ENCODE data around the gene GPR55. TPM values are rescaled to one million over a fixed set of nuclear protein-coding genes. Genes with fewer than 3 reads are reported as not detected.

The GPR55 gene
- total and polyA plus RNA-seq, 2 donors (not counting 3 experiments of a cell fraction or from before 2014, with no cell fraction given) = not detected

DNA sequence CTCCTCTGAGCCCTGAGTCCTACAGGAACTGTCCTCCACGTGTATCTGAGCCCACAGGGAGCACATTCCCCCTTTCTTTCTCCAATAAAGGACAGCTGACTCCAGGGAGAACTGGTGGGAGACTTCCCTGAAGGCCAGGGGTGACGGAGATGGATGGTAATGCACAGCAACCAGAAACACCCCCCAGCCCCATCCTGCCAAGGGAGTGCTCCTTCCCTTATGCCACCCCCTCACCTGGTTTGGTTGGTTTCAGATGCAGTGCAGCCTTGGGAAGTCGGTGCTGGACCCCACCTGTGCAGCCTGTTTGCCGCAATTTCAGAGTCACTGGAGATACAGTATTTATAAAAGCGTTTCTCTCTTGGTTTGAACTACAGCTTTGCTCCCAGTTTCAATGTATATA is 24.0 kb downstream of the GPR55 start:
- no peak for TF ChIP-seq POLR2A (IDR thresholded peaks at IDR 0.05; ENCODE audit: low read depth, low read length)
- TF ChIP-seq, protein P1, sequence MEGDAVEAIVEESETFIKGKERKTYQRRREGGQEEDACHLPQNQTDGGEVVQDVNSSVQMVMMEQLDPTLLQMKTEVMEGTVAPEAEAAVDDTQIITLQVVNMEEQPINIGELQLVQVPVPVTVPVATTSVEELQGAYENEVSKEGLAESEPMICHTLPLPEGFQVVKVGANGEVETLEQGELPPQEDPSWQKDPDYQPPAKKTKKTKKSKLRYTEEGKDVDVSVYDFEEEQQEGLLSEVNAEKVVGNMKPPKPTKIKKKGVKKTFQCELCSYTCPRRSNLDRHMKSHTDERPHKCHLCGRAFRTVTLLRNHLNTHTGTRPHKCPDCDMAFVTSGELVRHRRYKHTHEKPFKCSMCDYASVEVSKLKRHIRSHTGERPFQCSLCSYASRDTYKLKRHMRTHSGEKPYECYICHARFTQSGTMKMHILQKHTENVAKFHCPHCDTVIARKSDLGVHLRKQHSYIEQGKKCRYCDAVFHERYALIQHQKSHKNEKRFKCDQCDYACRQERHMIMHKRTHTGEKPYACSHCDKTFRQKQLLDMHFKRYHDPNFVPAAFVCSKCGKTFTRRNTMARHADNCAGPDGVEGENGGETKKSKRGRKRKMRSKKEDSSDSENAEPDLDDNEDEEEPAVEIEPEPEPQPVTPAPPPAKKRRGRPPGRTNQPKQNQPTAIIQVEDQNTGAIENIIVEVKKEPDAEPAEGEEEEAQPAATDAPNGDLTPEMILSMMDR (IDR thresholded peaks at IDR 0.05; ENCODE audit: extremely low read depth in 1 of 2, insufficient read depth in 1 of 2, low read depth in 1 of 2, low read length in 2 of 2) = no peak
- TF ChIP-seq JUN (IDR thresholded peaks at IDR 0.05; ENCODE audit: borderline replicate concordance, insufficient read depth, insufficient read length, low read depth) = no peak
- no peak for TF ChIP-seq GATA2 (IDR thresholded peaks at IDR 0.05; ENCODE audit: insufficient read depth, insufficient read length, low read depth, low read length)
- TF ChIP-seq, protein P2, sequence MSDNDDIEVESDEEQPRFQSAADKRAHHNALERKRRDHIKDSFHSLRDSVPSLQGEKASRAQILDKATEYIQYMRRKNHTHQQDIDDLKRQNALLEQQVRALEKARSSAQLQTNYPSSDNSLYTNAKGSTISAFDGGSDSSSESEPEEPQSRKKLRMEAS (IDR thresholded peaks at IDR 0.05; ENCODE audit: insufficient read depth, insufficient read length) = no peak
- TF ChIP-seq EZH2 (IDR thresholded peaks at IDR 0.05; ENCODE audit: borderline replicate concordance, low read depth, low read length, severe bottlenecking) = no peak
- TF ChIP-seq FOS (IDR thresholded peaks at IDR 0.05; ENCODE audit: borderline replicate concordance, insufficient read depth, low read length) = no peak
- no peak for TF ChIP-seq MYC (IDR thresholded peaks at IDR 0.05; ENCODE audit: low read depth, low read length)
- TF ChIP-seq POLR2AphosphoS5 (IDR thresholded peaks at IDR 0.05; ENCODE audit: insufficient read depth, low read depth, low read length) = no peak
- Histone ChIP-seq H3K27ac (ENCODE audit: insufficient read depth, low read depth, low read length) (no peak overlapping the region), H3K4me1 (ENCODE audit: control insufficient read depth, extremely low read depth, insufficient read depth, low read length) (no peaks in the 10 kb centered on the region), H2AFZ (ENCODE audit: low read depth, low read length) (no peak overlapping the region), H3K9me1 (replicated peaks; ENCODE audit: control insufficient read depth, extremely low read depth, insufficient read depth, low read length) (no peaks in the 10 kb centered on the region), H3K79me2 (ENCODE audit: control insufficient read depth, insufficient read depth, low read length) (no peaks in the 10 kb centered on the region), H3K9ac (replicated peaks; ENCODE audit: extremely low read depth, insufficient read depth, low read length) (no peak overlapping the region), H3K9me3 (replicated peaks; ENCODE audit: control insufficient read depth, insufficient read depth, low read length) (no peaks in the 10 kb centered on the region), H3K36me3 (ENCODE audit: control insufficient read depth in 2 of 2, extremely low read depth in 1 of 2, insufficient read depth in 2 of 2, low read length in 2 of 2) (no peaks in the 10 kb centered on the region), H3K27me3 (ENCODE audit: control insufficient read depth in 2 of 2, insufficient read depth in 2 of 2, low read length in 2 of 2) (peaks cover 0 to 2% of the 10 kb centered on the region in 2 experiments), H4K20me1 (replicated peaks; ENCODE audit: control insufficient read depth, extremely low read depth, insufficient read depth, low read length) (no peaks in the 10 kb centered on the region), H3K4me2 (ENCODE audit: insufficient read depth, low read length) (no peak overlapping the region), H3K4me3 (replicated peaks in 1 of 3; ENCODE audit: insufficient read depth in 1 of 3, low read depth in 1 of 3, low read length in 3 of 3) (no peak overlapping the region)
- intact Hi-C loops (cut with micrococcal nuclease) (no loop called here), dilution Hi-C loops (cut with MboI; ENCODE audit: extremely low pct_ligation_motif_present, low sequenced_read_pairs) (no loop called here)
- POLR2A ChIA-PET = no interaction called here
- no TSS peak for BruUV-seq (replicated peaks)
- FAIRE-seq (no peak), DNase-seq (ENCODE audit: low read depth, low spot score) (no peak)
- CTCF ChIA-PET = interaction anchor here (4.6 kb wide), 1 partner anchor 85 kb away, joined by 20 read pairs; no protein-coding TSS in a partner anchor

Data from endothelial cell of umbilical vein (primary cell).